ENCODE data around the gene OR11A1. TPM values are rescaled to one million over a fixed set of nuclear protein-coding genes. Genes with fewer than 3 reads are reported as not detected.

OR11A1 gene
- polyA plus RNA-seq, 1 of the 3 experiments (the other 2 are of a cell fraction), result not detected

DNA sequence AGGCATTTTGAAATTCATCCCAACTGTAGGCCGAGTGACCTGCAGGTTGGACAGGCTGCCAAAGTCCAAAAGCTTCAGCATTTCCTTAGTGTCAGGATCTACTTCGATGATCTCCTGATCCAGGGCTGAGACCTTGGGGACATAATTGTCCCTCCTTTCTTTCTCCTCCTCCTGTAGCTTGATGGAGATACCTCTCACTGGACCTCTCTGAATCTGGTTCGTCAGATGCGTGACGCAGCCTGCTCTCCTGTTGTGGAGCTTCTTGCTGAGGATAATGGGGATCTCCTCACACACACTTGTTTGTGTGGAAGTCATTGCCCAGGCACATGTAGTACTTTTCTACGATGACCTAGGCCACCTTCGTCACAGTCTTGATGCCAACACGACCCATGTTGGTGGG is 32.4 kb upstream of the OR11A1 start:
- no peaks in the 10 kb centered on the region for H3K9me3 ChIP-seq
- no peaks in the 10 kb centered on the region for H3K4me1 ChIP-seq (ENCODE audit: control insufficient read depth in 1 of 2, insufficient read depth in 2 of 2, low read depth in 1 of 2, low read length in 1 of 2)
- no peak for TF ChIP-seq POLR2AphosphoS5 (IDR thresholded peaks at IDR 0.05; ENCODE audit: low read depth, low read length)
- TF ChIP-seq RAD21 (IDR thresholded peaks at IDR 0.05; ENCODE audit: low read length), result no peak
- no peak for TF ChIP-seq YY1 (IDR thresholded peaks at IDR 0.05; ENCODE audit: low read depth)
- TF ChIP-seq FOXJ3 (CRISPR knock-in tag; IDR thresholded peaks at IDR 0.05), result no peak
- no peak for TF ChIP-seq ZBTB33 (IDR thresholded peaks at IDR 0.05; ENCODE audit: borderline replicate concordance, low read depth)
- no peak for TF ChIP-seq TEAD4 (IDR thresholded peaks at IDR 0.05; ENCODE audit: borderline replicate concordance, insufficient read depth)
- TF ChIP-seq PBX3 (IDR thresholded peaks at IDR 0.05), result no peak
- no peak for TF ChIP-seq MXI1 (IDR thresholded peaks at IDR 0.05; ENCODE audit: low read depth, low read length)
- TF ChIP-seq EP300 (IDR thresholded peaks at IDR 0.05; ENCODE audit: borderline replicate concordance in 1 of 2, low read depth in 1 of 2, low read length in 1 of 2), result no peak
- no peak for TF ChIP-seq RXRA (IDR thresholded peaks at IDR 0.05; ENCODE audit: borderline replicate concordance, low read depth)
- TF ChIP-seq RCOR1 (IDR thresholded peaks at IDR 0.05; ENCODE audit: low read length), result no peak
- TF ChIP-seq FOSL2 (IDR thresholded peaks at IDR 0.05; ENCODE audit: borderline replicate concordance, low read depth), result no peak
- TF ChIP-seq EZH2phosphoT487 (IDR thresholded peaks at IDR 0.05; ENCODE audit: borderline replicate concordance, low read depth), result no peak
- no peak for TF ChIP-seq TAF1 (IDR thresholded peaks at IDR 0.05; ENCODE audit: borderline replicate concordance, low read depth, low read length)
- TF ChIP-seq NFIC (IDR thresholded peaks at IDR 0.05; ENCODE audit: borderline replicate concordance), result no peak
- no peak for TF ChIP-seq GATA2 (CRISPR knock-in tag; IDR thresholded peaks at IDR 0.05)
- TF ChIP-seq TCF12 (IDR thresholded peaks at IDR 0.05), result no peak
- no peaks in the 10 kb centered on the region for H3F3A ChIP-seq (replicated peaks; ENCODE audit: insufficient read depth)
- H3K79me2 ChIP-seq (ENCODE audit: insufficient read depth), result no peaks in the 10 kb centered on the region
- ChIA-PET POLR2A (no interaction called here), CTCF (no interaction called here)
- no peak overlapping the region for H2AFZ ChIP-seq (ENCODE audit: low read depth)
- no peak overlapping the region for H3K9ac ChIP-seq
- no peaks in the 10 kb centered on the region for H3K9me2 ChIP-seq
- H3K4me2 ChIP-seq, result no peak overlapping the region
- no peaks in the 10 kb centered on the region; the same call in 1 of the 2 replicates for H3K27me3 ChIP-seq (ENCODE audit: insufficient read depth)
- DNase-seq, result no peak
- H3K36me3 ChIP-seq (replicated peaks in 1 of 2; ENCODE audit: control insufficient read depth in 1 of 2, insufficient read depth in 2 of 2, low read length in 1 of 2), result no peaks in the 10 kb centered on the region
- no peak overlapping the region for H3K4me3 ChIP-seq (ENCODE audit: low read depth in 2 of 2, low read length in 1 of 2)
- H4K20me1 ChIP-seq (ENCODE audit: insufficient read depth), result no peaks in the 10 kb centered on the region
- WGBS (ENCODE audit: low lambda C conversion rate), result 17% methylated on average over 8 of the region's 8 CpGs
- no peak overlapping the region for H3K27ac ChIP-seq (ENCODE audit: low read depth in 2 of 2, low read length in 1 of 2)

- no peak for DNase-seq
- Histone ChIP-seq H3K27ac (ENCODE audit: low read depth in 2 of 2, low read length in 1 of 2) (no peak overlapping the region), H3K79me2 (ENCODE audit: insufficient read depth) (no peaks in the 10 kb centered on the region), H3K4me1 (ENCODE audit: control insufficient read depth in 1 of 2, insufficient read depth in 2 of 2, low read depth in 1 of 2, low read length in 1 of 2) (no peaks in the 10 kb centered on the region; a peak in 1 of 4 replicates), H3K9me3 (no peaks in the 10 kb centered on the region), H3K4me3 (ENCODE audit: low read depth in 2 of 2, low read length in 1 of 2) (no peak overlapping the region), H3K27me3 (ENCODE audit: insufficient read depth) (no peaks in the 10 kb centered on the region; the same call in 1 of the 2 replicates), H3K9me2 (no peaks in the 10 kb centered on the region), H3K9ac (no peak overlapping the region), H2AFZ (ENCODE audit: low read depth) (no peak overlapping the region), H3F3A (replicated peaks; ENCODE audit: insufficient read depth) (no peaks in the 10 kb centered on the region), H3K36me3 (replicated peaks in 1 of 2; ENCODE audit: control insufficient read depth in 1 of 2, insufficient read depth in 2 of 2, low read length in 1 of 2) (no peaks in the 10 kb centered on the region), H3K4me2 (no peak overlapping the region), H4K20me1 (ENCODE audit: insufficient read depth) (no peaks in the 10 kb centered on the region)
- no peak for TF ChIP-seq EZH2phosphoT487 (IDR thresholded peaks at IDR 0.05; ENCODE audit: borderline replicate concordance, low read depth)
- TF ChIP-seq, protein P1, sequence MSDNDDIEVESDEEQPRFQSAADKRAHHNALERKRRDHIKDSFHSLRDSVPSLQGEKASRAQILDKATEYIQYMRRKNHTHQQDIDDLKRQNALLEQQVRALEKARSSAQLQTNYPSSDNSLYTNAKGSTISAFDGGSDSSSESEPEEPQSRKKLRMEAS (IDR thresholded peaks at IDR 0.05; ENCODE audit: low read depth), result no peak
- TF ChIP-seq PBX3 (IDR thresholded peaks at IDR 0.05), result no peak
- no peak for TF ChIP-seq SIN3A (IDR thresholded peaks at IDR 0.05; ENCODE audit: borderline replicate concordance, low read depth, low read length)
- no peak for TF ChIP-seq EP300 (IDR thresholded peaks at IDR 0.05; ENCODE audit: borderline replicate concordance in 1 of 2, low read depth in 1 of 2, low read length in 1 of 2)
- TF ChIP-seq NRF1 (IDR thresholded peaks at IDR 0.05; ENCODE audit: low read depth, low read length), result no peak
- TF ChIP-seq, protein P2, sequence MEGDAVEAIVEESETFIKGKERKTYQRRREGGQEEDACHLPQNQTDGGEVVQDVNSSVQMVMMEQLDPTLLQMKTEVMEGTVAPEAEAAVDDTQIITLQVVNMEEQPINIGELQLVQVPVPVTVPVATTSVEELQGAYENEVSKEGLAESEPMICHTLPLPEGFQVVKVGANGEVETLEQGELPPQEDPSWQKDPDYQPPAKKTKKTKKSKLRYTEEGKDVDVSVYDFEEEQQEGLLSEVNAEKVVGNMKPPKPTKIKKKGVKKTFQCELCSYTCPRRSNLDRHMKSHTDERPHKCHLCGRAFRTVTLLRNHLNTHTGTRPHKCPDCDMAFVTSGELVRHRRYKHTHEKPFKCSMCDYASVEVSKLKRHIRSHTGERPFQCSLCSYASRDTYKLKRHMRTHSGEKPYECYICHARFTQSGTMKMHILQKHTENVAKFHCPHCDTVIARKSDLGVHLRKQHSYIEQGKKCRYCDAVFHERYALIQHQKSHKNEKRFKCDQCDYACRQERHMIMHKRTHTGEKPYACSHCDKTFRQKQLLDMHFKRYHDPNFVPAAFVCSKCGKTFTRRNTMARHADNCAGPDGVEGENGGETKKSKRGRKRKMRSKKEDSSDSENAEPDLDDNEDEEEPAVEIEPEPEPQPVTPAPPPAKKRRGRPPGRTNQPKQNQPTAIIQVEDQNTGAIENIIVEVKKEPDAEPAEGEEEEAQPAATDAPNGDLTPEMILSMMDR (IDR thresholded peaks at IDR 0.05), result no peak
- no peak for TF ChIP-seq USF1 (IDR thresholded peaks at IDR 0.05; ENCODE audit: borderline replicate concordance, low read depth)
- no peak for TF ChIP-seq RFX5 (IDR thresholded peaks at IDR 0.05; ENCODE audit: low read length)
- POLR2A ChIA-PET, result no interaction called here
- CTCF ChIA-PET, result no interaction called here
These were observed 32.0 kb upstream of the OR11A1 start for GRCh38 chr6:29488874-29489273.

Data from SK-N-SH (cell line).